Neural cell (in vitro differentiated cells): ENCODE data around the gene ARL15. TPM values are rescaled to one million over a fixed set of nuclear protein-coding genes. Genes with fewer than 3 reads are reported as not detected.

Experiments used
- H2AFZ ChIP-seq: fragments of 200-600, 300-800 bp; sonication (generic), shearing (Covaris generic); 2 replicates; pipeline ENCODE4 v1.6.0; 2014; ENCODE audit warnings: low read depth, mild to moderate bottlenecking, antibody characterized with exemption, low read length, moderate library complexity
- H3F3A ChIP-seq: fragments of 200-600 bp; shearing (Covaris generic); 2 replicates; pipeline ENCODE4 v1.6.1; 2016; ENCODE audit warnings: mild to moderate bottlenecking, moderate library complexity, mixed read lengths, antibody characterized with exemption, low read length; ENCODE audit not compliant: insufficient read depth, poor library complexity, severe bottlenecking
- H3K27ac ChIP-seq: fragments of 200-600, 300-800 bp; sonication (generic), shearing (Covaris generic); 2 replicates; pipeline ENCODE4 v1.5.1; 2014; ENCODE audit warnings: mild to moderate bottlenecking, low read length, moderate library complexity
- H3K27me3 ChIP-seq: fragments of 300-800, 200-600 bp; sonication (generic), shearing (Covaris generic); 2 replicates; pipeline ENCODE4 v1.6.0; 2014; ENCODE audit warnings: mild to moderate bottlenecking, low read depth, low read length, moderate library complexity; ENCODE audit not compliant: insufficient read depth
- H3K36me3 ChIP-seq: fragments of 300-800, 200-600 bp; sonication (generic), shearing (Covaris generic); 2 replicates; pipeline ENCODE4 v1.5.1; 2014; ENCODE audit warnings: mild to moderate bottlenecking, antibody characterized with exemption, low read length, moderate library complexity; ENCODE audit not compliant: insufficient read depth
- H3K4me2 ChIP-seq: fragments of 300-800, 200-600 bp; sonication (generic), shearing (Covaris generic); 2 replicates; pipeline ENCODE4 v1.6.0; 2014; ENCODE audit warnings: mild to moderate bottlenecking, low read length
- H3K4me3 ChIP-seq: fragments of 300-800, 200-600 bp; sonication (generic), shearing (Covaris generic); 2 replicates; pipeline ENCODE4 v1.5.1; 2014; ENCODE audit warnings: mild to moderate bottlenecking, low read length, moderate library complexity
- H3K79me2 ChIP-seq: fragments of 200-600 bp; shearing (Covaris generic); replicated peaks from 2 replicates; pipeline ENCODE4 v1.6.0; 2014; ENCODE audit warnings: mild to moderate bottlenecking, low read length, moderate library complexity; ENCODE audit not compliant: insufficient read depth
- H3K9ac ChIP-seq: fragments of 300-800, 200-600 bp; sonication (generic), shearing (Covaris generic); 2 replicates; pipeline ENCODE4 v1.6.1; 2016; ENCODE audit warnings: mild to moderate bottlenecking, low read length, mixed read lengths
- H3K9me2 ChIP-seq: fragments of 200-600 bp; shearing (Covaris generic); 2 replicates; pipeline ENCODE4 v1.6.1; 2016; ENCODE audit warnings: mild to moderate bottlenecking, low read length, mixed read lengths; ENCODE audit not compliant: insufficient read depth
- H3K9me3 ChIP-seq: fragments of 200-600, 300-800 bp; sonication (generic), shearing (Covaris generic); 2 replicates; pipeline ENCODE4 v1.6.1; 2016; ENCODE audit warnings: mild to moderate bottlenecking, mixed run types, low read length, moderate library complexity, mixed read lengths
- H4K20me1 ChIP-seq: fragments of 200-600 bp; shearing (Covaris generic); 2 replicates; pipeline ENCODE4 v1.6.1; 2016; ENCODE audit warnings: mild to moderate bottlenecking, mixed run types; ENCODE audit not compliant: insufficient read depth
- CTCF ChIP-seq: fragments of 450-650 bp; IDR thresholded peaks from 2 replicates; pipeline ENCODE4 v1.5.1; 2014; ENCODE audit warnings: antibody characterized with exemption, mild to moderate bottlenecking, moderate library complexity; ENCODE audit not compliant: poor library complexity, severe bottlenecking
- EP300 ChIP-seq: fragments of 450-650 bp; conservative IDR thresholded peaks from 2 replicates; pipeline ENCODE4 v1.6.1; 2014; ENCODE audit warnings: antibody characterized with exemption, mild to moderate bottlenecking, moderate library complexity; ENCODE audit not compliant: poor library complexity, severe bottlenecking
- EZH2 ChIP-seq: fragments of 200-600, 300-800 bp; shearing (Covaris generic), sonication (generic); IDR thresholded peaks from 2 replicates; pipeline ENCODE4 v1.6.1; 2014; ENCODE audit warnings: antibody characterized with exemption, low read length, borderline replicate concordance, mild to moderate bottlenecking; ENCODE audit not compliant: insufficient read depth, poor library complexity, severe bottlenecking
- MXI1 ChIP-seq: fragments of 450-650 bp; conservative IDR thresholded peaks from 2 replicates; pipeline ENCODE4 v1.6.1; 2014; ENCODE audit warnings: antibody characterized with exemption, mild to moderate bottlenecking; ENCODE audit not compliant: poor library complexity, severe bottlenecking
- POLR2AphosphoS5 ChIP-seq: IDR thresholded peaks from 2 replicates; pipeline ENCODE4 v1.6.1; 2012
- RAD21 ChIP-seq: fragments of 450-650 bp; conservative IDR thresholded peaks from 2 replicates; pipeline ENCODE4 v1.6.1; 2014; ENCODE audit warnings: antibody characterized with exemption, mild to moderate bottlenecking, moderate library complexity
- REST ChIP-seq: IDR thresholded peaks from 2 replicates; pipeline ENCODE4 v1.6.1; 2012; ENCODE audit warnings: borderline replicate concordance
- SMC3 ChIP-seq: fragments of 450-650 bp; conservative IDR thresholded peaks from 2 replicates; pipeline ENCODE4 v1.6.1; 2014; ENCODE audit warnings: antibody characterized with exemption, mild to moderate bottlenecking, moderate library complexity; ENCODE audit not compliant: poor library complexity
- TAF1 ChIP-seq: IDR thresholded peaks from 2 replicates; pipeline ENCODE4 v1.6.1; 2012; ENCODE audit warnings: low read depth
- polyA plus RNA-seq: library from polyadenylated mRNA; depleted of rRNA; stranded (reverse); fragments of >200 nt; gene quantifications from 2 replicates; pipeline ENCODE4 v1.2.3, GENCODE V29; 2014

The ARL15 gene
- polyA plus RNA-seq, 1 donor from 2014 or later: 51.9 TPM

- Histone ChIP-seq H3K79me2 (peaks cover 20% of the 10 kb centered on the region), H3K9ac (no peak overlapping the region), H3K27ac (no peak overlapping the region), H3K9me3 (no peaks in the 10 kb centered on the region), H3K27me3 (peaks cover 13% of the 10 kb centered on the region), H2AFZ (no peak overlapping the region), H3K4me2 (no peak overlapping the region), H3K36me3 (no peaks in the 10 kb centered on the region), H3K4me3 (no peak overlapping the region), H3K9me2 (no peaks in the 10 kb centered on the region), H4K20me1 (no peaks in the 10 kb centered on the region), H3F3A (no peaks in the 10 kb centered on the region)
- no peak for TF ChIP-seq REST
- TF ChIP-seq RAD21: no peak
- no peak for TF ChIP-seq CTCF
- TF ChIP-seq POLR2AphosphoS5: no peak
- no peak for TF ChIP-seq EZH2
- TF ChIP-seq SMC3: no peak
- no peak for TF ChIP-seq TAF1
- no peak for TF ChIP-seq MXI1
- TF ChIP-seq EP300: no peak
These were observed 2.1 kb upstream of the ARL15 start for GRCh38 chr5:54312499-54312898.

- H3F3A ChIP-seq: no peaks in the 10 kb centered on the region
- peaks cover 13% of the 10 kb centered on the region for H3K27me3 ChIP-seq
- peak overlapping the region; percentile 87 for H3K9ac ChIP-seq
- H4K20me1 ChIP-seq: no peaks in the 10 kb centered on the region
- peak overlapping the region; percentile 41 for H2AFZ ChIP-seq
- TF ChIP-seq POLR2AphosphoS5 (no peak), EZH2 (no peak), REST (no peak), EP300 (no peak), CTCF (no peak), RAD21 (peak; percentile 4)
- no peak overlapping the region for H3K27ac ChIP-seq
- H3K9me3 ChIP-seq: no peaks in the 10 kb centered on the region
- H3K79me2 ChIP-seq: peaks cover 20% of the 10 kb centered on the region
- H3K4me2 ChIP-seq: peak overlapping the region; percentile 80
- no peaks in the 10 kb centered on the region for H3K9me2 ChIP-seq
- no peaks in the 10 kb centered on the region for H3K36me3 ChIP-seq
- peak overlapping the region; percentile 76 for H3K4me3 ChIP-seq
These were observed 854 bp upstream of the ARL15 start for GRCh38 chr5:54311176-54311677.
